ENCODE measurements around the gene U2SURP. TPM values are rescaled to one million over a fixed set of nuclear protein-coding genes. Genes with fewer than 3 reads are reported as not detected.

The U2SURP gene
- total and polyA plus RNA-seq, 10 of the 15 experiments (the other 5 are each of a cell fraction or from before 2014, with no cell fraction given), result 76.3 to 277 (median 150) TPM

GRCh38 chr3:143099690-143100089 lies 98.3 kb downstream of the U2SURP start (continued):
- TF ChIP-seq POLR2AphosphoS2 (IDR thresholded peaks at IDR 0.05; ENCODE audit: low read depth, low read length), result no peak

- no peaks in the 10 kb centered on the region for H3K79me2 ChIP-seq (ENCODE audit: control insufficient read depth, insufficient read depth, low read length)
- no peak overlapping the region for H3K4me3 ChIP-seq
- SMC1A ChIA-PET (ENCODE audit: uncharacterized antibody, unreplicated experiment), result no interaction called here
- intact Hi-C loops (cut with micrococcal nuclease; ENCODE audit: unreplicated experiment) (no loop called here), in situ Hi-C loops (cut with MboI) (no loop called here)
- no peak overlapping the region for H2AFZ ChIP-seq (ENCODE audit: control insufficient read depth, low read depth, low read length)
- DNase-seq (ENCODE audit: low read depth, low spot score) (no peak), ATAC-seq (no peak), FAIRE-seq (no peak)
- no peaks in the 10 kb centered on the region for H3K27me3 ChIP-seq (replicated peaks in 1 of 2; ENCODE audit: control insufficient read depth in 2 of 2, insufficient read depth in 2 of 2, low read length in 1 of 2)
- H3K9ac ChIP-seq (ENCODE audit: control insufficient read depth, insufficient read depth, low read length), result no peak overlapping the region
- H3K9me3 ChIP-seq (replicated peaks; ENCODE audit: control insufficient read depth, insufficient read depth, low read length), result peaks cover 15% of the 10 kb centered on the region
- 55% methylated on average over 6 of the region's 6 CpGs for WGBS (ENCODE audit: insufficient coverage, insufficient replicate concordance, low lambda C conversion rate, missing lambda C conversion rate)
- BruUV-seq (replicated peaks), result no TSS peak
- H3K36me3 ChIP-seq (ENCODE audit: control insufficient read depth in 2 of 2, insufficient read depth in 2 of 2, low read length in 1 of 2), result no peaks in the 10 kb centered on the region
- CTCF ChIA-PET, result no interaction called here
- H3K4me2 ChIP-seq (ENCODE audit: control insufficient read depth, insufficient read depth), result no peak overlapping the region
- TF ChIP-seq ZNF592 (IDR thresholded peaks at IDR 0.05) (no peak), ZNF207 (IDR thresholded peaks at IDR 0.05; ENCODE audit: borderline replicate concordance) (no peak), MTA2 (IDR thresholded peaks at IDR 0.05; ENCODE audit: low read depth) (no peak), HDAC2 (IDR thresholded peaks at IDR 0.05) (no peak), SMAD5 (IDR thresholded peaks at IDR 0.05; ENCODE audit: low read depth) (no peak), ZBTB11 (CRISPR knock-in tag; IDR thresholded peaks at IDR 0.05) (no peak), BCL3 (IDR thresholded peaks at IDR 0.05; ENCODE audit: borderline replicate concordance, insufficient read depth, low read depth, low read length, poor library complexity, severe bottlenecking) (no peak)
- POLR2A ChIA-PET, result no interaction called here
- no peaks in the 10 kb centered on the region for H4K20me1 ChIP-seq (ENCODE audit: control insufficient read depth, insufficient read depth)
- no peaks in the 10 kb centered on the region for H3K4me1 ChIP-seq (ENCODE audit: control insufficient read depth, insufficient read depth, low read length)
- no peak overlapping the region for H3K27ac ChIP-seq (ENCODE audit: control insufficient read depth, insufficient read depth)
- RAD21 ChIA-PET (ENCODE audit: unreplicated experiment), result no interaction called here
Observed at GRCh38 chr3:143100451-143100850, 99.1 kb downstream of the U2SURP start.
